HEK293 (cell line): ENCODE data around the gene RPL23.

Experiments
- CTCF ChIA-PET: fragments of 350-600 bp; formaldehyde crosslinking; extraction: SDS; loops from one replicate; lab custom pipeline; 2021; ENCODE audit warnings: antibody characterized with exemption; lab: Yijun Ruan, JAX
- POLR2A ChIA-PET: fragments of 300-600 bp; formaldehyde crosslinking; extraction: SDS; loops from one replicate; lab custom pipeline; 2020; ENCODE audit warnings: antibody characterized with exemption, inconsistent platforms; lab: Yijun Ruan, JAX
- H3K27ac ChIP-seq: fragments of 200-500 bp; sonication (Bioruptor generic); 2 replicates; pipeline ENCODE4 v1.5.1; 2014; ENCODE audit warnings: low read depth, low read length, control low read depth, inconsistent platforms; ENCODE audit errors: extremely low read depth
- H3K36me3 ChIP-seq, 2 experiments: fragments of 200-500 bp in 1 of 2; sonication (Bioruptor generic) in 1 of 2; 1 replicate in 1 of 2; 2 replicates in 1 of 2; pipeline ENCODE4 v1.5.1; 2014 to 2017; ENCODE audit warnings: inconsistent platforms in 2 of 2, low read length in 2 of 2; ENCODE audit not compliant: control insufficient read depth in 2 of 2, insufficient read depth in 1 of 2
- H3K4me1 ChIP-seq: fragments of 200-500 bp; sonication (Bioruptor generic); 2 replicates; pipeline ENCODE4 v1.5.1; 2014; ENCODE audit warnings: mild to moderate bottlenecking, low read length, inconsistent platforms; ENCODE audit not compliant: control insufficient read depth, insufficient read depth
- H3K4me3 ChIP-seq: 2 replicates; pipeline ENCODE4 v1.5.1; 2011; ENCODE audit warnings: low read depth, mild to moderate bottlenecking, control low read depth, low read length, moderate library complexity
- H3K9me3 ChIP-seq: fragments of 200-500 bp; sonication (Bioruptor generic); 2 replicates; pipeline ENCODE4 v1.5.1; 2014; ENCODE audit warnings: low read depth, low read length, inconsistent platforms; ENCODE audit not compliant: control insufficient read depth, insufficient read depth
- RBAK ChIP-seq: fragments of 450-650 bp; formaldehyde crosslinking; IDR thresholded peaks from 2 replicates; pipeline ENCODE4 v1.5.1; 2016; ENCODE audit warnings: missing biosample characterization, missing genetic modification characterization
- REPIN1 ChIP-seq: fragments of 450-650 bp; formaldehyde crosslinking; IDR thresholded peaks from 2 replicates; pipeline ENCODE4 v1.5.1; 2017; ENCODE audit warnings: missing biosample characterization, missing genetic modification characterization, low read depth
- SETDB1 ChIP-seq: IDR thresholded peaks from one replicate; pipeline ENCODE4 v1.6.1; 2017; ENCODE audit warnings: mild to moderate bottlenecking, low read length, moderate library complexity, mixed read lengths; ENCODE audit not compliant: insufficient read length
- ZBTB1 ChIP-seq: fragments of 450-650 bp; formaldehyde crosslinking; IDR thresholded peaks from 2 replicates; pipeline ENCODE4 v1.5.1; 2016; ENCODE audit warnings: missing biosample characterization, missing genetic modification characterization
- ZFP3 ChIP-seq: fragments of 450-650 bp; formaldehyde crosslinking; IDR thresholded peaks from 2 replicates; pipeline ENCODE4 v1.5.1; 2016; ENCODE audit warnings: low read depth, missing biosample characterization, missing genetic modification characterization
- ZNF121 ChIP-seq: fragments of 450-650 bp; formaldehyde crosslinking; IDR thresholded peaks from 2 replicates; pipeline ENCODE4 v1.5.1; 2016; ENCODE audit warnings: missing biosample characterization, missing genetic modification characterization
- ZNF311 ChIP-seq: fragments of 450-650 bp; formaldehyde crosslinking; IDR thresholded peaks from 2 replicates; pipeline ENCODE4 v1.5.1; 2017; ENCODE audit warnings: missing biosample characterization, missing genetic modification characterization, borderline replicate concordance
- ZNF324 ChIP-seq: fragments of 450-650 bp; formaldehyde crosslinking; IDR thresholded peaks from 2 replicates; pipeline ENCODE4 v1.5.1; 2016; ENCODE audit warnings: missing biosample characterization, missing genetic modification characterization
- ZNF404 ChIP-seq: fragments of 450-650 bp; formaldehyde crosslinking; IDR thresholded peaks from 2 replicates; pipeline ENCODE4 v1.5.1; 2017; ENCODE audit warnings: missing biosample characterization, missing genetic modification characterization
- ZNF423 ChIP-seq: fragments of 450-650 bp; formaldehyde crosslinking; IDR thresholded peaks from 2 replicates; pipeline ENCODE4 v1.5.1; 2016; ENCODE audit warnings: missing biosample characterization, missing genetic modification characterization
- ZNF664 ChIP-seq: fragments of 450-650 bp; formaldehyde crosslinking; IDR thresholded peaks from 2 replicates; pipeline ENCODE4 v1.5.1; 2016; ENCODE audit warnings: missing biosample characterization, missing genetic modification characterization
- ZNF76 ChIP-seq: fragments of 450-650 bp; formaldehyde crosslinking; IDR thresholded peaks from 2 replicates; pipeline ENCODE4; 2016; ENCODE audit warnings: low read depth, missing biosample characterization, missing genetic modification characterization, borderline replicate concordance
- ZNF785 ChIP-seq: fragments of 450-650 bp; formaldehyde crosslinking; IDR thresholded peaks from 2 replicates; pipeline ENCODE4 v1.5.1; 2016; ENCODE audit warnings: missing biosample characterization, missing genetic modification characterization
- ZNF792 ChIP-seq: fragments of 450-650 bp; formaldehyde crosslinking; IDR thresholded peaks from 2 replicates; pipeline ENCODE4 v1.5.1; 2016; ENCODE audit warnings: missing biosample characterization, missing genetic modification characterization
- ZSCAN16 ChIP-seq: fragments of 450-650 bp; formaldehyde crosslinking; IDR thresholded peaks from 2 replicates; pipeline ENCODE4 v1.5.1; 2016; ENCODE audit warnings: missing biosample characterization, missing genetic modification characterization
- TF ChIP-seq, protein P1 (sequence below): fragments of 450-650 bp; formaldehyde crosslinking; IDR thresholded peaks from 2 replicates; pipeline ENCODE4 v1.5.1; 2016; ENCODE audit warnings: missing biosample characterization, missing genetic modification characterization
- TF ChIP-seq, protein P2 (sequence below): fragments of 450-650 bp; IDR thresholded peaks from 2 replicates; pipeline ENCODE4 v1.5.1; 2018; ENCODE audit warnings: missing biosample characterization, missing genetic modification characterization
- TF ChIP-seq, protein P3 (sequence below): fragments of 450-650 bp; formaldehyde crosslinking; IDR thresholded peaks from 2 replicates; pipeline ENCODE4 v1.5.1; 2016; ENCODE audit warnings: missing biosample characterization, missing genetic modification characterization
- TF ChIP-seq, protein P4 (sequence below): fragments of 450-650 bp; formaldehyde crosslinking; IDR thresholded peaks from 2 replicates; pipeline ENCODE4 v1.5.1; 2016; ENCODE audit warnings: missing biosample characterization, missing genetic modification characterization
- TF ChIP-seq, protein P5 (sequence below): fragments of 450-650 bp; formaldehyde crosslinking; IDR thresholded peaks from 2 replicates; pipeline ENCODE4 v1.5.1; 2016; ENCODE audit warnings: missing biosample characterization, missing genetic modification characterization, low read depth
- TF ChIP-seq, protein P6 (sequence below): fragments of 450-650 bp; formaldehyde crosslinking; IDR thresholded peaks from 2 replicates; pipeline ENCODE4 v1.5.1; 2017; ENCODE audit warnings: missing biosample characterization, missing genetic modification characterization

The RPL23 gene

DNA sequence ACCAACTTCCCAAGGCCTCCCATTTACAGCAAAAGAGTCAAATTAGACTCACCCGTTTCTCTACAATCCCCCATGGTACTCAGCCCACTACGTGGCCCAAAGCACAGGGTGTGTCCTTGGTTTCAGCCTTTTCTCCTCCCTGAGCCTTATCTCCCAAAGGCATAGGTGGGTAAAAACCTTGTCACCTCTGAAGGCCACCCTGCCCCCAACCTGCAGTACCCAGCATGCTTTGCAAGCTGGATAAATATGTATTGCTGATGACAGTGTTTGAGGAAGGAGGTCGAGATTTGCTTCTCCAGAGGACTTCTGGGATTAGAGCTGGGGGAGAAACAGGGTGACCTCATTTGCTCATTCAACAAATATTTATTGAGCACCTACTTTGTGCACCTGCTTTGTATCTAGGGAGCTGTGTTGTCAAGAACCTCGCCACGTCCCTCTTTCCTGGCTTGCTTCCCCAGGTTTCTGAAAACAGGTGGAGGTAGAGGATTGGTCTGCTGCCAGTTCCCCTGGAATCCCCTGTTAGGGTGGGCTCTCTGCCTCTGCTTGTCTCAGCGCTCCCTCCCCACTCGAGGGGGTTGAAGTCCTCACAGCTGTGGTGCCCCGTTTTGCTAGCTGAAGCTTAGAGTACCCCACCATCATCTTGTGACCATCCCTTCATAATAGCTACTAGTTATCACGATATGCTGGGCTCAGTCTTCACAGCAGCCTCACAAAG lies 19.3 kb upstream of the RPL23 start:
- TF ChIP-seq ZBTB1 (no peak), ZNF121 (tag by site-specific recombination) (no peak), ZNF404 (no peak), ZNF76 (tag by site-specific recombination) (0 out of 2 replicates have a peak, but pooled peaks have one; percentile 28), RBAK (no peak), ZNF785 (tag by site-specific recombination) (no peak), ZSCAN16 (tag by site-specific recombination) (no peak), SETDB1 (no peak), ZNF324 (tag by site-specific recombination) (no peak), ZNF664 (tag by site-specific recombination) (peak; percentile 96), ZNF792 (tag by site-specific recombination) (no peak)
- TF ChIP-seq, protein P1, sequence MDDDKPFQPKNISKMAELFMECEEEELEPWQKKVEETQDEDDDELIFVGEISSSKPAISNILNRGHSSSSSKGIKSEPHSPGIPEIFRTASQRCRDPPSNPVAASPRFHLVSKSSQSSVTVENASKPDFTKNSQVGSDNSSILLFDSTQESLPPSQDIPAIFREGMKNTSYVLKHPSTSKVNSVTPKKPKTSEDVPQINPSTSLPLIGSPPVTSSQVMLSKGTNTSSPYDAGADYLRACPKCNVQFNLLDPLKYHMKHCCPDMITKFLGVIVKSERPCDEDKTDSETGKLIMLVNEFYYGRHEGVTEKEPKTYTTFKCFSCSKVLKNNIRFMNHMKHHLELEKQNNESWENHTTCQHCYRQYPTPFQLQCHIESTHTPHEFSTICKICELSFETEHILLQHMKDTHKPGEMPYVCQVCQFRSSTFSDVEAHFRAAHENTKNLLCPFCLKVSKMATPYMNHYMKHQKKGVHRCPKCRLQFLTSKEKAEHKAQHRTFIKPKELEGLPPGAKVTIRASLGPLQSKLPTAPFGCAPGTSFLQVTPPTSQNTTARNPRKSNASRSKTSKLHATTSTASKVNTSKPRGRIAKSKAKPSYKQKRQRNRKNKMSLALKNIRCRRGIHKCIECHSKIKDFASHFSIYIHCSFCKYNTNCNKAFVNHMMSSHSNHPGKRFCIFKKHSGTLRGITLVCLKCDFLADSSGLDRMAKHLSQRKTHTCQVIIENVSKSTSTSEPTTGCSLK (tag by site-specific recombination) = no peak
- TF ChIP-seq, protein P2, sequence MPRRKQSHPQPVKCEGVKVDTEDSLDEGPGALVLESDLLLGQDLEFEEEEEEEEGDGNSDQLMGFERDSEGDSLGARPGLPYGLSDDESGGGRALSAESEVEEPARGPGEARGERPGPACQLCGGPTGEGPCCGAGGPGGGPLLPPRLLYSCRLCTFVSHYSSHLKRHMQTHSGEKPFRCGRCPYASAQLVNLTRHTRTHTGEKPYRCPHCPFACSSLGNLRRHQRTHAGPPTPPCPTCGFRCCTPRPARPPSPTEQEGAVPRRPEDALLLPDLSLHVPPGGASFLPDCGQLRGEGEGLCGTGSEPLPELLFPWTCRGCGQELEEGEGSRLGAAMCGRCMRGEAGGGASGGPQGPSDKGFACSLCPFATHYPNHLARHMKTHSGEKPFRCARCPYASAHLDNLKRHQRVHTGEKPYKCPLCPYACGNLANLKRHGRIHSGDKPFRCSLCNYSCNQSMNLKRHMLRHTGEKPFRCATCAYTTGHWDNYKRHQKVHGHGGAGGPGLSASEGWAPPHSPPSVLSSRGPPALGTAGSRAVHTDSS (tag by site-specific recombination) = no peak
- TF ChIP-seq, protein P3, sequence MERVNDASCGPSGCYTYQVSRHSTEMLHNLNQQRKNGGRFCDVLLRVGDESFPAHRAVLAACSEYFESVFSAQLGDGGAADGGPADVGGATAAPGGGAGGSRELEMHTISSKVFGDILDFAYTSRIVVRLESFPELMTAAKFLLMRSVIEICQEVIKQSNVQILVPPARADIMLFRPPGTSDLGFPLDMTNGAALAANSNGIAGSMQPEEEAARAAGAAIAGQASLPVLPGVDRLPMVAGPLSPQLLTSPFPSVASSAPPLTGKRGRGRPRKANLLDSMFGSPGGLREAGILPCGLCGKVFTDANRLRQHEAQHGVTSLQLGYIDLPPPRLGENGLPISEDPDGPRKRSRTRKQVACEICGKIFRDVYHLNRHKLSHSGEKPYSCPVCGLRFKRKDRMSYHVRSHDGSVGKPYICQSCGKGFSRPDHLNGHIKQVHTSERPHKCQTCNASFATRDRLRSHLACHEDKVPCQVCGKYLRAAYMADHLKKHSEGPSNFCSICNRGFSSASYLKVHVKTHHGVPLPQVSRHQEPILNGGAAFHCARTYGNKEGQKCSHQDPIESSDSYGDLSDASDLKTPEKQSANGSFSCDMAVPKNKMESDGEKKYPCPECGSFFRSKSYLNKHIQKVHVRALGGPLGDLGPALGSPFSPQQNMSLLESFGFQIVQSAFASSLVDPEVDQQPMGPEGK = no peak
- no peak overlapping the region for H3K4me3 ChIP-seq
- peaks cover 16% of the 10 kb centered on the region for H3K4me1 ChIP-seq
- H3K9me3 ChIP-seq = no peaks in the 10 kb centered on the region
- CTCF ChIA-PET = interaction anchor here (0.7 to 5.8 kb wide), 7 partner anchors 11 to 364 kb away, joined by 3 to 24 read pairs (median 4); no protein-coding TSS in a partner anchor
- POLR2A ChIA-PET = interaction anchor here (0.5 to 1.8 kb wide), 5 partner anchors 19 to 321 kb away, joined by 3 to 8 read pairs (median 6); partner anchors contain the start of gene RPL23
- peaks cover 0 to 5% of the 10 kb centered on the region in 2 experiments; a peak in 1 of 3 replicates for H3K36me3 ChIP-seq
- H3K27ac ChIP-seq = no peak overlapping the region

DNA sequence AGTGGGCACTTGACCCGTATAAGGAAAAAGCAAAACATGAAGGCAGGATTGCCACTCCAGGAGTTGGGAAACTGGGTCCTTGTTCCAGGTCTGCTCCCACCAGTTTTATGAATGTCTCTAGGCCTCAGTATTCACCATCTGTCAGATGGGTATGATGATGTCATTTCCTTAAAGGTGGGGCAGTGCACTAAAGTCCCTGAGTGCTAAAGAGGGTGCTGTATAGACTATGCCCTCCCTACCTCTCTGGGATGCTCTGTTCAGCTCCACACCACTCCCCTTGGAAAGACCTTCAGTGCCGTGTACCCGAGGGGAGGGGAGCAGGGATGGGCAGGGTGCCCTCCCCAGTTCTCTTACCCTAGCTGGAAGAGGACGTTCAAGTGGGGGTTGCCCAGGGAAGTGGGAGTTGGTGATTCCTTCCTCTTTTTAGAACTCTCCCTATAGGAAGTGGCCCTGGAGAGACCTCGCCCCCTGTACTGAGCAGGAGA lies 18.5 kb upstream of the RPL23 start:
- Histone ChIP-seq H3K4me3 (no peak overlapping the region), H3K36me3 (peaks cover 0 to 1% of the 10 kb centered on the region in 2 experiments; a peak in 1 of 3 replicates), H3K4me1 (peaks cover 13% of the 10 kb centered on the region), H3K27ac (peak overlapping the region; percentile 76; the same call in 1 of the 2 replicates), H3K9me3 (no peaks in the 10 kb centered on the region)
- POLR2A ChIA-PET = interaction anchor here (0.5 to 3.5 kb wide), 11 partner anchors 18 to 322 kb away, joined by 3 to 62 read pairs (median 9); partner anchors contain the start of genes CWC25, LASP1NB, PLXDC1 and PSMB3
- CTCF ChIA-PET = interaction anchor here (0.8 to 5.8 kb wide), 6 partner anchors 29 to 527 kb away, joined by 3 to 24 read pairs (median 4); no protein-coding TSS in a partner anchor
- TF ChIP-seq, protein P4, sequence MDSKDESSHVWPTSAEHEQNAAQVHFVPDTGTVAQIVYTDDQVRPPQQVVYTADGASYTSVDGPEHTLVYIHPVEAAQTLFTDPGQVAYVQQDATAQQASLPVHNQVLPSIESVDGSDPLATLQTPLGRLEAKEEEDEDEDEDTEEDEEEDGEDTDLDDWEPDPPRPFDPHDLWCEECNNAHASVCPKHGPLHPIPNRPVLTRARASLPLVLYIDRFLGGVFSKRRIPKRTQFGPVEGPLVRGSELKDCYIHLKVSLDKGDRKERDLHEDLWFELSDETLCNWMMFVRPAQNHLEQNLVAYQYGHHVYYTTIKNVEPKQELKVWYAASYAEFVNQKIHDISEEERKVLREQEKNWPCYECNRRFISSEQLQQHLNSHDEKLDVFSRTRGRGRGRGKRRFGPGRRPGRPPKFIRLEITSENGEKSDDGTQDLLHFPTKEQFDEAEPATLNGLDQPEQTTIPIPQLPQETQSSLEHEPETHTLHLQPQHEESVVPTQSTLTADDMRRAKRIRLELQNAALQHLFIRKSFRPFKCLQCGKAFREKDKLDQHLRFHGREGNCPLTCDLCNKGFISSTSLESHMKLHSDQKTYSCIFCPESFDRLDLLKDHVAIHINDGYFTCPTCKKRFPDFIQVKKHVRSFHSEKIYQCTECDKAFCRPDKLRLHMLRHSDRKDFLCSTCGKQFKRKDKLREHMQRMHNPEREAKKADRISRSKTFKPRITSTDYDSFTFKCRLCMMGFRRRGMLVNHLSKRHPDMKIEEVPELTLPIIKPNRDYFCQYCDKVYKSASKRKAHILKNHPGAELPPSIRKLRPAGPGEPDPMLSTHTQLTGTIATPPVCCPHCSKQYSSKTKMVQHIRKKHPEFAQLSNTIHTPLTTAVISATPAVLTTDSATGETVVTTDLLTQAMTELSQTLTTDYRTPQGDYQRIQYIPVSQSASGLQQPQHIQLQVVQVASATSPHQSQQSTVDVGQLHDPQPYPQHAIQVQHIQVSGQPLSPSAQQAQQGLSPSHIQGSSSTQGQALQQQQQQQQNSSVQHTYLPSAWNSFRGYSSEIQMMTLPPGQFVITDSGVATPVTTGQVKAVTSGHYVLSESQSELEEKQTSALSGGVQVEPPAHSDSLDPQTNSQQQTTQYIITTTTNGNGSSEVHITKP = no peak
- TF ChIP-seq REPIN1 (tag by site-specific recombination) (no peak), ZNF423 (tag by site-specific recombination) (no peak), ZNF311 (tag by site-specific recombination) (no peak), ZFP3 (tag by site-specific recombination) (no peak)
- TF ChIP-seq, protein P5, sequence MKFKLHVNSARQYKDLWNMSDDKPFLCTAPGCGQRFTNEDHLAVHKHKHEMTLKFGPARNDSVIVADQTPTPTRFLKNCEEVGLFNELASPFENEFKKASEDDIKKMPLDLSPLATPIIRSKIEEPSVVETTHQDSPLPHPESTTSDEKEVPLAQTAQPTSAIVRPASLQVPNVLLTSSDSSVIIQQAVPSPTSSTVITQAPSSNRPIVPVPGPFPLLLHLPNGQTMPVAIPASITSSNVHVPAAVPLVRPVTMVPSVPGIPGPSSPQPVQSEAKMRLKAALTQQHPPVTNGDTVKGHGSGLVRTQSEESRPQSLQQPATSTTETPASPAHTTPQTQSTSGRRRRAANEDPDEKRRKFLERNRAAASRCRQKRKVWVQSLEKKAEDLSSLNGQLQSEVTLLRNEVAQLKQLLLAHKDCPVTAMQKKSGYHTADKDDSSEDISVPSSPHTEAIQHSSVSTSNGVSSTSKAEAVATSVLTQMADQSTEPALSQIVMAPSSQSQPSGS (tag by site-specific recombination) = peak; percentile 81
- TF ChIP-seq, protein P6, sequence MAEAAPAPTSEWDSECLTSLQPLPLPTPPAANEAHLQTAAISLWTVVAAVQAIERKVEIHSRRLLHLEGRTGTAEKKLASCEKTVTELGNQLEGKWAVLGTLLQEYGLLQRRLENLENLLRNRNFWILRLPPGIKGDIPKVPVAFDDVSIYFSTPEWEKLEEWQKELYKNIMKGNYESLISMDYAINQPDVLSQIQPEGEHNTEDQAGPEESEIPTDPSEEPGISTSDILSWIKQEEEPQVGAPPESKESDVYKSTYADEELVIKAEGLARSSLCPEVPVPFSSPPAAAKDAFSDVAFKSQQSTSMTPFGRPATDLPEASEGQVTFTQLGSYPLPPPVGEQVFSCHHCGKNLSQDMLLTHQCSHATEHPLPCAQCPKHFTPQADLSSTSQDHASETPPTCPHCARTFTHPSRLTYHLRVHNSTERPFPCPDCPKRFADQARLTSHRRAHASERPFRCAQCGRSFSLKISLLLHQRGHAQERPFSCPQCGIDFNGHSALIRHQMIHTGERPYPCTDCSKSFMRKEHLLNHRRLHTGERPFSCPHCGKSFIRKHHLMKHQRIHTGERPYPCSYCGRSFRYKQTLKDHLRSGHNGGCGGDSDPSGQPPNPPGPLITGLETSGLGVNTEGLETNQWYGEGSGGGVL (tag by site-specific recombination) = no peak
